GM13977 (cell line): ENCODE measurements around the gene MAN2C1.
A peak's percentile ranks its signal among the peaks of the same experiment; 100 is the strongest.

Experiments
- DNase-seq: peaks from one replicate; pipeline ENCODE4 v3.0.0; 2012; ENCODE audit warnings: low spot score
- in situ Hi-C: fragments of 300-500 bp; cut with MboI; formaldehyde crosslinking; loops from one replicate; pipeline ENCODE4 v1.12.0; 2022; ENCODE audit warnings: low sequenced_read_pairs, low pct_unique_long_range_greater_than_20kb, mixed read lengths, inconsistent platforms; ENCODE audit not compliant: unreplicated experiment
- TF ChIP-seq, protein P1 (sequence below): IDR thresholded peaks from 2 replicates; pipeline ENCODE4 v1.5.1; 2012; ENCODE audit warnings: mild to moderate bottlenecking, control low read depth; ENCODE audit not compliant: insufficient read depth; ENCODE audit errors: extremely low read depth, missing control alignments

Gene MAN2C1

DNA sequence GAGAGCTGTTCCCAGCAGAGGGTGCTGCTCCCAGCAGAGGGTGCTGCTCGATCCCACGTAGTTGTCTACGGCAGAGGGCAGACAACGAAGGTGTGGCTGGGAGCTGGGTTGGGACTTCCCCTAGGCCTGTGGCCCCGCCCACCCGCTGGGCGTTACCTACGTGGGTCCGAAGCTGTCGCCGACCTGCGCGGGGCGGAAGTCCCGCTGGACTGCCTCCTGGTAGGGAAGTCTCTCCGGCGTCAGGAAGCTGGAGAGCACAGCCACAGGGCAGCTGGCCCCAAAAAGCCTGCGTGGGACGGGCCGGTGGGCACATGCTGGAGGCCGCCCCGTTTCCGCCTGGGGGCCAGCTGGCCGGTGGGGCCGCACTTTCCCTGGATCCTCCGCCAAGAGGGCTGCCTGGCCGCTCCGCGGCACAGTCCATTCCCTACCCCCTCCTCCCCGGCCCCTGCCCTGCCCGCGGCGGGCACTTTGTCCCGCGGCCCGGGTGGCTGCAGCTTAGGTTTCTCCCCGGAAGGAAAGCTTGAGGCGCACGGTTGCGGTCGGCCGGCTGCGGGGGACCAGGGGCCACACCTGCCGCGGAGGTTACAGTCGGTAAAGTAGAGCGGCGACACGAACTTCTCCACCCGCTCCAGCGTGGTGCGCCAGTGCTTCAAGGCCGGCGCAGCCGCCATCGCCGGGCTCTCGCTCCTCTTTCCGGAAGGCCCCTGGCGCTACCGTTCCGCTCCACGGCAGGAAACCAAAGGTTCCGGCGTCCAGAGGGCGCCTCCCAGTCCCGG, at the start of gene MAN2C1:
TSS of gene MAN2C1 (minus strand) at position 695 of the 776 bp plus-strand sequence. CDS start at position 671, 24 bp downstream.
- TF ChIP-seq, protein P1, sequence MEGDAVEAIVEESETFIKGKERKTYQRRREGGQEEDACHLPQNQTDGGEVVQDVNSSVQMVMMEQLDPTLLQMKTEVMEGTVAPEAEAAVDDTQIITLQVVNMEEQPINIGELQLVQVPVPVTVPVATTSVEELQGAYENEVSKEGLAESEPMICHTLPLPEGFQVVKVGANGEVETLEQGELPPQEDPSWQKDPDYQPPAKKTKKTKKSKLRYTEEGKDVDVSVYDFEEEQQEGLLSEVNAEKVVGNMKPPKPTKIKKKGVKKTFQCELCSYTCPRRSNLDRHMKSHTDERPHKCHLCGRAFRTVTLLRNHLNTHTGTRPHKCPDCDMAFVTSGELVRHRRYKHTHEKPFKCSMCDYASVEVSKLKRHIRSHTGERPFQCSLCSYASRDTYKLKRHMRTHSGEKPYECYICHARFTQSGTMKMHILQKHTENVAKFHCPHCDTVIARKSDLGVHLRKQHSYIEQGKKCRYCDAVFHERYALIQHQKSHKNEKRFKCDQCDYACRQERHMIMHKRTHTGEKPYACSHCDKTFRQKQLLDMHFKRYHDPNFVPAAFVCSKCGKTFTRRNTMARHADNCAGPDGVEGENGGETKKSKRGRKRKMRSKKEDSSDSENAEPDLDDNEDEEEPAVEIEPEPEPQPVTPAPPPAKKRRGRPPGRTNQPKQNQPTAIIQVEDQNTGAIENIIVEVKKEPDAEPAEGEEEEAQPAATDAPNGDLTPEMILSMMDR, result peak; percentile 82
- in situ Hi-C loops, result loop anchor here (25.0 kb wide), 1 partner anchor 269 kb away; the partner anchor contains the start of genes IMP3, SNUPN and SNX33
- DNase-seq, result peak; percentile 95

DNA sequence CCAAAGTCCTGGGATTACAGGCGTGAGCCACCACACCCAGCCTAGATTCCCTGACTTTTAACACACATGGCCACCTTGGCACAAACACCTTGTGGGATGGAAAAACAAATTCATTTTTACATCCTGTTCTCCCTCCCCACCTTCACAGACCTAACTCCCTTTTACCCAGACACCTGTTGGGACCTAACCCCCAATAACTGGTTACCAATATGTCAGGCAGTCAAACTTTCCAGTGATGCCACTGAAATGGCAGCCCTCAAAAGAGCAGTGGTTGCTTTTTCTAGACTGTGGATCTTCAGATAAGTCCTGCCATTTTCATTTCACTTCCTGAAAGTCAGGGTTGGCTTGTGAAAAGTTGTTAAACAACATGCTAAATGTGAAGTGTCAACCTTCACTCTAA, 48.2 kb upstream of the MAN2C1 start:
- in situ Hi-C loops, result no loop called here
- TF ChIP-seq, protein P1, result no peak
- DNase-seq, result no peak

DNA sequence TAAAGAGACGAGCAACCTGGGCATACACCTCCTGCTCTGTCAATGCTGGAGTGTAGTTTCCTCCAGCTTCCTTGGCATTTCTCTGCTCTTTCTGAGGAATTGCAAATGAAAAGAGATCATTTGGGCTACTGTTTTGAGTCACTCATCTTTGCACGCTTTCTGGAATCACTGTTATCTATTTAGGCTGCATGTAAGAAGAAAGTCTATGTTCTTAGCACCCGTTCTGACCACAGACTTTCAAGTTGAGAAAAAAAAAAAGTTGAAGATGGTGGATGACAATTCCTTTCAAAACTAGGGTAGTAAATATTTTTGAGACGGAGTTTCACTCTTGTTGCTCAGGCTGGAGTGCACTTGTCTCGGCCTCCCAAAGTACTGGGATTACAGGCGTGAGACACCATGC, 41.8 kb upstream of the MAN2C1 start:
- no peak for DNase-seq
- in situ Hi-C loops, result no loop called here
- TF ChIP-seq, protein P1, result no peak

DNA sequence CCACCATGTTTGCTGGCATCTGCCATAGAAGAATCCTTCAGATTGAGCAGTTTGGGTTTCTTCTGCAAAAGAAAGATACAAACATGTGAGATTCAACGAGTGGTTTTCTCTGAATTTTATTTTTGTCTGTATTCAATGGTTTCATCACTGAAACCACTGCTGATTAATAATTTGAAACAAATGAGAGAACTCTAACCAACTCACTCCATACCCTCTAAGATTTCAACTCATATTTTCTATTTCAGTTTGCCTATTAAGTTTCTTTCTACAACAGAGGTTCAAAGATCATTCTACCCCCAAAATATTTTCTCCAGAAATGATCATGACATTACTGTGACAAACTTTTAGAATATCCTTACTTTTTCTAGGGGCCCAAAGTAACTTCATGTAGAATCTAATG, 38.7 kb upstream of the MAN2C1 start:
- in situ Hi-C loops, result no loop called here
- TF ChIP-seq, protein P1, result no peak
- DNase-seq, result no peak

DNA sequence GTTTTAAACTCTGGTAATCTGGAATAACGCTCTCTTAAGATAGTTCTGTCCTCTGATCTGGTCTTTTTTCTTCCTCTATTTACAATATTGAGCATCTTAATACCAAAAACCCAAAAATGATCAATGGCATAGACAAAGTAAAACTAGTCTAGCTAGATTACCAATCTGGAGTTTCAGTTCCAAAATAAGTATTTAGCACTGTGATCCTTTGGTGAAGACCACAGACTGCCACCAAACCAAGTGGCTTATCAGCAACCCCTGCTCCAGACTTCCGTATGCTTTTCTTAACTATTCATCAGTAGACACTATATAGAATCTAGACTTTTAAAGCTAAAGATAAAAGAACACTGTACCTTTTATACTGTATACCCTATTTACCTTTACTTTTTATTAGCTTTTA, 35.5 kb upstream of the MAN2C1 start:
- in situ Hi-C loops, result no loop called here
- TF ChIP-seq, protein P1, result no peak
- no peak for DNase-seq

DNA sequence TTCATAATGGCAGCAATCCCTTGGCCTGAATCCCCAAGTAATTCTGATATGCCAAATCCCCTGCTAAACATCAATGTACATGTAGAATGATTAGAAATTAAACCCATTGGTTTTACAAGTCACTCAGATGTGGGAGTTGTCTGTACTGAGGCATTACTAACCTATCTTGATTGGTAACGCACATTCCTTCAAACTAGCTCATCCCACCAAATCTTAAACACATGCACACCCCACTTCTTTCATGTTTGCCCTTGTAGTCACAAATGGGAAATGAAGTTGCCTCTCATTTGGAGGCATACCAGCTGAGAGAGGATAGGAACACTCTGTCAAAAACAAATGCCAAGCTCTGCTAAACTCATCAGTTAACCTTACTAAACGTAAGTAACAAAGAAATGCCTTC, 29.1 kb upstream of the MAN2C1 start:
- DNase-seq, result no peak
- TF ChIP-seq, protein P1, result no peak
- in situ Hi-C loops, result no loop called here
